Ascending aorta (tissue), 2 donors: ENCODE data around the gene SPNS2. TPM values are rescaled to one million over a fixed set of nuclear protein-coding genes. Genes with fewer than 3 reads are reported as not detected.

Source experiments
- DNase-seq, 2 donors: peaks; one replicate each; pipeline ENCODE4 v3.0.0-alpha.2; 2019; ENCODE audit warnings: low spot score in 2 of 2
- H3K27ac ChIP-seq, 2 donors: fragments of 200-600 bp; sonication (generic); one replicate each; pipeline ENCODE4 v1.5.1; 2016 to 2017; ENCODE audit warnings: mild to moderate bottlenecking in 1 of 2
- H3K27me3 ChIP-seq: fragments of 200-600 bp; sonication (generic); one replicate; pipeline ENCODE4 v1.5.1; 2017
- H3K36me3 ChIP-seq, 2 donors: fragments of 200-600 bp; sonication (generic); one replicate each; pipeline ENCODE4 v1.5.1; 2016
- H3K4me1 ChIP-seq, 2 donors: fragments of 200-600 bp; sonication (generic); one replicate each; pipeline ENCODE4 v1.5.1; 2016 to 2017; ENCODE audit warnings: mild to moderate bottlenecking in 1 of 2
- H3K4me3 ChIP-seq, 2 donors: fragments of 200-600 bp; sonication (generic); one replicate each; pipeline ENCODE4 v1.5.1; 2016 to 2017; ENCODE audit warnings: mild to moderate bottlenecking in 1 of 2
- H3K9me3 ChIP-seq, 2 donors: fragments of 200-600 bp; sonication (generic); one replicate each; pipeline ENCODE4 v1.5.1; 2016
- CTCF ChIP-seq, 3 experiments: fragments of 200-600 bp in 2 of 3; fragments of 450-650 bp in 1 of 3; sonication (generic) in 2 of 3; IDR thresholded peaks; one replicate each; pipeline ENCODE4 v1.5.1; 2016 to 2019; ENCODE audit warnings: antibody characterized with exemption in 3 of 3, mild to moderate bottlenecking in 1 of 3, moderate library complexity in 1 of 3
- intact Hi-C: fragments of 100-400 bp; cut with DNase I; formaldehyde crosslinking; loops from one replicate; pipeline ENCODE4 v1.15.1; 2023
- total RNA-seq: library from RNA; depleted of rRNA; stranded (reverse); fragments of >200 nt; gene quantifications from one replicate; pipeline ENCODE4 v1.1.0, GENCODE V29; 2016

Gene SPNS2
- total RNA-seq, 1 donor from 2014 or later = 107 TPM

- H3K36me3 ChIP-seq = no peaks in the 10 kb centered on the region
- H3K9me3 ChIP-seq = no peaks in the 10 kb centered on the region
- intact Hi-C loops = loop anchor here (2.0 to 5.0 kb wide), 4 partner anchors 63 to 297 kb away; partner anchors contain the start of gene UBE2G1
- H3K27me3 ChIP-seq = no peaks in the 10 kb centered on the region
- TF ChIP-seq CTCF (IDR thresholded peaks at IDR 0.05) = no peak
- peaks cover 13 to 27% of the 10 kb centered on the region in 2 donors for H3K4me1 ChIP-seq
- peak overlapping the region in 1 of 2 donors; percentile 25 for H3K27ac ChIP-seq
- H3K4me3 ChIP-seq = peak overlapping the region; percentile 63
- no peak for DNase-seq
These were observed 930 bp downstream of the SPNS2 start for GRCh38 chr17:4499431-4500190.

- Histone ChIP-seq H3K9me3 (no peaks in the 10 kb centered on the region), H3K4me3 (peak overlapping the region; percentile 63), H3K27me3 (no peaks in the 10 kb centered on the region), H3K36me3 (no peaks in the 10 kb centered on the region), H3K4me1 (peaks cover 13 to 27% of the 10 kb centered on the region in 2 donors), H3K27ac (peak overlapping the region in 1 of 2 donors; percentile 25)
- intact Hi-C loops = no loop called here
- TF ChIP-seq CTCF (IDR thresholded peaks at IDR 0.05) = no peak
- no peak for DNase-seq
These were observed 1.5 kb downstream of the SPNS2 start for GRCh38 chr17:4500191-4500571.

GRCh38 chr17:4501295-4501949 is 2.7 kb downstream of the SPNS2 start:
- no peak for DNase-seq
- no peak overlapping the region for H3K4me3 ChIP-seq
- intact Hi-C loops = no loop called here
- no peaks in the 10 kb centered on the region for H3K27me3 ChIP-seq
- no peak overlapping the region for H3K27ac ChIP-seq
- no peak for TF ChIP-seq CTCF (IDR thresholded peaks at IDR 0.05)
- H3K36me3 ChIP-seq = no peaks in the 10 kb centered on the region
- no peaks in the 10 kb centered on the region for H3K9me3 ChIP-seq
- peaks cover 15 to 30% of the 10 kb centered on the region in 2 donors for H3K4me1 ChIP-seq

GRCh38 chr17:4502466-4503154 is 3.9 kb downstream of the SPNS2 start:
- intact Hi-C loops = no loop called here
- peaks cover 23 to 31% of the 10 kb centered on the region in 2 donors for H3K4me1 ChIP-seq
- no peaks in the 10 kb centered on the region for H3K9me3 ChIP-seq
- H3K27me3 ChIP-seq = no peaks in the 10 kb centered on the region
- DNase-seq = no peak
- no peak overlapping the region for H3K4me3 ChIP-seq
- TF ChIP-seq CTCF (IDR thresholded peaks at IDR 0.05) = no peak
- H3K36me3 ChIP-seq = no peaks in the 10 kb centered on the region
- no peak overlapping the region for H3K27ac ChIP-seq

- no peak for TF ChIP-seq CTCF (IDR thresholded peaks at IDR 0.05)
- no peaks in the 10 kb centered on the region for H3K27me3 ChIP-seq
- no peak for DNase-seq
- H3K4me3 ChIP-seq = no peak overlapping the region
- no peaks in the 10 kb centered on the region for H3K9me3 ChIP-seq
- H3K27ac ChIP-seq = no peak overlapping the region
- peaks cover 23 to 28% of the 10 kb centered on the region in 2 donors for H3K4me1 ChIP-seq
- no peaks in the 10 kb centered on the region for H3K36me3 ChIP-seq
- intact Hi-C loops = no loop called here
These were observed 4.8 kb downstream of the SPNS2 start for GRCh38 chr17:4503283-4504025.
